MM.1S (cell line): ENCODE results near the gene PODXL2.

Experiments
- DNase-seq: peaks from one replicate; pipeline ENCODE4 v3.0.0-alpha.2; 2015
- H2AFZ ChIP-seq: fragments of 300-600 bp; sonication (generic); 2 replicates; pipeline ENCODE4 v1.6.0; 2016; ENCODE audit warnings: antibody characterized with exemption, low read length
- H3F3A ChIP-seq: fragments of 300-600 bp; sonication (generic); 2 replicates; pipeline ENCODE4 v1.6.1; 2016; ENCODE audit warnings: mild to moderate bottlenecking, antibody characterized with exemption, low read length, moderate library complexity, mixed read lengths; ENCODE audit not compliant: insufficient read depth
- H3K27ac ChIP-seq: fragments of 300-600 bp; sonication (generic); 2 replicates; pipeline ENCODE4 v1.5.1; 2016; ENCODE audit warnings: mild to moderate bottlenecking, low read length
- H3K27me3 ChIP-seq: fragments of 300-600 bp; sonication (generic); replicated peaks from 2 replicates; pipeline ENCODE4 v1.6.0; 2016; ENCODE audit warnings: low read length; ENCODE audit not compliant: insufficient read depth
- H3K36me3 ChIP-seq: fragments of 300-600 bp; sonication (generic); replicated peaks from 2 replicates; pipeline ENCODE4 v1.6.1; 2016; ENCODE audit warnings: mild to moderate bottlenecking, low read length, mixed read lengths; ENCODE audit not compliant: insufficient read depth
- H3K4me1 ChIP-seq: fragments of 300-600 bp; sonication (generic); 2 replicates; pipeline ENCODE4 v1.6.1; 2016; ENCODE audit warnings: low read length, mixed read lengths
- H3K4me2 ChIP-seq: fragments of 300-600 bp; sonication (generic); 2 replicates; pipeline ENCODE4 v1.6.0; 2016; ENCODE audit warnings: low read depth, low read length
- H3K4me3 ChIP-seq: fragments of 300-600 bp; sonication (generic); 2 replicates; pipeline ENCODE4 v1.5.1; 2016; ENCODE audit warnings: low read length, mixed read lengths
- H3K79me2 ChIP-seq: fragments of 300-600 bp; sonication (generic); 2 replicates; pipeline ENCODE4 v1.6.1; 2016; ENCODE audit warnings: mixed run types, low read length, mixed read lengths
- H3K9ac ChIP-seq: fragments of 300-600 bp; sonication (generic); 2 replicates; pipeline ENCODE4 v1.6.1; 2016; ENCODE audit warnings: low read length, mixed read lengths
- H3K9me2 ChIP-seq: fragments of 300-600 bp; sonication (generic); replicated peaks from 2 replicates; pipeline ENCODE4 v1.6.1; 2016; ENCODE audit warnings: mild to moderate bottlenecking, low read length, mixed read lengths; ENCODE audit not compliant: insufficient read depth
- H3K9me3 ChIP-seq: fragments of 300-600 bp; sonication (generic); replicated peaks from 2 replicates; pipeline ENCODE4 v1.6.1; 2016; ENCODE audit warnings: mild to moderate bottlenecking, low read length, mixed read lengths; ENCODE audit not compliant: insufficient read depth
- H4K20me1 ChIP-seq: fragments of 300-600 bp; sonication (generic); 2 replicates; pipeline ENCODE4 v1.6.1; 2016; ENCODE audit warnings: mild to moderate bottlenecking, low read length, moderate library complexity, mixed read lengths; ENCODE audit not compliant: insufficient read depth
- EZH2 ChIP-seq: fragments of 300-600 bp; sonication (generic); optimal IDR thresholded peaks from 2 replicates; pipeline ENCODE3; 2017; ENCODE audit warnings: low read depth, mild to moderate bottlenecking, antibody characterized with exemption, low read length, mixed read lengths
- EZH2phosphoT487 ChIP-seq: fragments of 300-600 bp; sonication (generic); IDR thresholded peaks from 2 replicates; pipeline ENCODE4 v1.6.1; 2018; ENCODE audit warnings: antibody characterized with exemption, low read length
- TF ChIP-seq, protein P1 (sequence below): fragments of 300-600 bp; sonication (generic); IDR thresholded peaks from 2 replicates; pipeline ENCODE4 v1.5.1; 2016; ENCODE audit warnings: antibody characterized with exemption, low read length, mixed read lengths

Gene PODXL2

DNA sequence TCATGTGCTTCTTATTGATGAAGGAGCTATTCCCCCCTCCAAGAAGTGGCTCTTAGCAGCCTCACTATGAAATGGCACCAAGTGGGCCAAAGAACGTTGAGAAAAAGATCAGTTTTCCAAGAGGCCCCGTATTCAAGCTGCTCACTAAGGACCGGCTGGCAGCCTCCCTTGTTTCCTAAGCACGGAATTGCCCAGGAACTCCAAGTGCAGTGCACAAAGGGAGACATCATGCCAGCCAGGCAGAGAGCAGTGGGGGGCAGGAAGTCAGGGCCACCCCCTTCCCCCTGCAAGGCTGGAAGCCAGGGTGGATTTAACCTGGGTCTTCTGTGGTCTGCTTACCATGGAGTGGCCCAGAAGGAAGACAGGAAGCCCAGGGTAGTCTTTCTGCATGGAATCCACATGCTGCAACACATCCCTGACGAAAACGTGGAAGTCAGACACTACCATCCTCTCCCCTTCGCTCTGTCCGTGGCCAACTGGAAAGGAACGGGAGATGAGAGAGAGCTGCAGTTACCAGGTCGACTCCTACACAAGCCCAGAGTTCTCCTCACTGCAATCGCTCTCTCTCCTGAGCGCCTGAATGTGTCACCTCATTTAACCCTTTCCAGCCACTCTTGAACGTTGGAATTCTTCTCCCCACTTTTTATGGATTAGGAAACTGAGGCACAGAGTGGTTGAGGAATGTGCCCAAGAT lies 93.3 kb downstream of the PODXL2 start:
- no peak overlapping the region for H3K4me2 ChIP-seq
- H4K20me1 ChIP-seq, result no peaks in the 10 kb centered on the region
- no peaks in the 10 kb centered on the region for H3K9me2 ChIP-seq
- H3K4me3 ChIP-seq, result no peak overlapping the region
- H3K36me3 ChIP-seq, result no peaks in the 10 kb centered on the region
- H3K27ac ChIP-seq, result no peak overlapping the region
- H3K27me3 ChIP-seq, result no peaks in the 10 kb centered on the region
- no peaks in the 10 kb centered on the region for H3K4me1 ChIP-seq
- no peak overlapping the region for H3K9ac ChIP-seq
- H3K9me3 ChIP-seq, result no peaks in the 10 kb centered on the region
- H3K79me2 ChIP-seq, result no peaks in the 10 kb centered on the region
- no peaks in the 10 kb centered on the region for H3F3A ChIP-seq
- no peak overlapping the region for H2AFZ ChIP-seq
- TF ChIP-seq, protein P1, sequence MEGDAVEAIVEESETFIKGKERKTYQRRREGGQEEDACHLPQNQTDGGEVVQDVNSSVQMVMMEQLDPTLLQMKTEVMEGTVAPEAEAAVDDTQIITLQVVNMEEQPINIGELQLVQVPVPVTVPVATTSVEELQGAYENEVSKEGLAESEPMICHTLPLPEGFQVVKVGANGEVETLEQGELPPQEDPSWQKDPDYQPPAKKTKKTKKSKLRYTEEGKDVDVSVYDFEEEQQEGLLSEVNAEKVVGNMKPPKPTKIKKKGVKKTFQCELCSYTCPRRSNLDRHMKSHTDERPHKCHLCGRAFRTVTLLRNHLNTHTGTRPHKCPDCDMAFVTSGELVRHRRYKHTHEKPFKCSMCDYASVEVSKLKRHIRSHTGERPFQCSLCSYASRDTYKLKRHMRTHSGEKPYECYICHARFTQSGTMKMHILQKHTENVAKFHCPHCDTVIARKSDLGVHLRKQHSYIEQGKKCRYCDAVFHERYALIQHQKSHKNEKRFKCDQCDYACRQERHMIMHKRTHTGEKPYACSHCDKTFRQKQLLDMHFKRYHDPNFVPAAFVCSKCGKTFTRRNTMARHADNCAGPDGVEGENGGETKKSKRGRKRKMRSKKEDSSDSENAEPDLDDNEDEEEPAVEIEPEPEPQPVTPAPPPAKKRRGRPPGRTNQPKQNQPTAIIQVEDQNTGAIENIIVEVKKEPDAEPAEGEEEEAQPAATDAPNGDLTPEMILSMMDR, result no peak
- TF ChIP-seq EZH2phosphoT487 (no peak), EZH2 (no peak)
- no peak for DNase-seq
